CD4-positive, CD25-positive, alpha-beta regulatory T cell (primary cell): ENCODE results near the gene RILP. TPM values are rescaled to one million over a fixed set of nuclear protein-coding genes. Genes with fewer than 3 reads are reported as not detected.

ENCODE experiments used
- ATAC-seq, 2 donors: fragments of 150-1000 bp; cut with Tn5 transposase; one replicate each; pipeline ENCODE4 v1.10.0; 2021; ENCODE audit warnings: low read depth in 2 of 2, moderate number of reproducible peaks in 2 of 2, moderate library complexity in 1 of 2
- DNase-seq, 3 donors: peaks; one replicate each; pipeline versions ENCODE4 v3.0.0 to v3.0.0-alpha.2; 2012 to 2022; ENCODE audit warnings: mixed read lengths in 1 of 3
- H3K27ac ChIP-seq: one replicate; pipeline ENCODE4 v1.7.0; 2013; ENCODE audit warnings: mild to moderate bottlenecking, low read length; ENCODE audit not compliant: insufficient read depth, poor library complexity, severe bottlenecking
- H3K27me3 ChIP-seq: one replicate; pipeline ENCODE4 v1.7.0; 2013; ENCODE audit warnings: low read length; ENCODE audit not compliant: control insufficient read depth, insufficient read depth
- H3K36me3 ChIP-seq: one replicate; pipeline ENCODE4 v1.7.0; 2013; ENCODE audit warnings: mild to moderate bottlenecking, low read length, moderate library complexity; ENCODE audit not compliant: control insufficient read depth, insufficient read depth
- H3K4me1 ChIP-seq: 2 replicates; pipeline ENCODE4 v1.7.0; 2013; ENCODE audit warnings: mild to moderate bottlenecking, low read length; ENCODE audit not compliant: insufficient read depth, control insufficient read depth, poor library complexity, severe bottlenecking
- H3K4me3 ChIP-seq: one replicate; pipeline ENCODE4 v1.7.0; 2013; ENCODE audit warnings: low read depth, mild to moderate bottlenecking, low read length, moderate library complexity
- H3K9me3 ChIP-seq, 2 experiments: 1 replicate in 1 of 2; 2 replicates in 1 of 2; pipeline ENCODE4 v1.7.0; 2013; ENCODE audit warnings: low read length in 2 of 2, mild to moderate bottlenecking in 1 of 2, moderate library complexity in 1 of 2; ENCODE audit not compliant: control insufficient read depth in 2 of 2
- H3K27ac Mint-ChIP-seq, 3 donors: one replicate each; pipeline ENCODE4 v1.8.0; 2020 to 2022; ENCODE audit warnings: mild to moderate bottlenecking in 3 of 3, mixed read lengths in 3 of 3, moderate library complexity in 2 of 3
- H3K27me3 Mint-ChIP-seq: one replicate; pipeline ENCODE4 v1.8.0; 2022; ENCODE audit warnings: mild to moderate bottlenecking, mixed read lengths
- H3K36me3 Mint-ChIP-seq: one replicate; pipeline ENCODE4 v1.8.0; 2020; ENCODE audit warnings: mixed read lengths
- H3K4me1 Mint-ChIP-seq, 4 donors: one replicate each; pipeline ENCODE4 v1.8.0; 2020 to 2022; ENCODE audit warnings: mixed read lengths in 4 of 4, mild to moderate bottlenecking in 1 of 4
- H3K4me3 Mint-ChIP-seq, 4 donors: one replicate each; pipeline ENCODE4 v1.8.0; 2020 to 2022; ENCODE audit warnings: mild to moderate bottlenecking in 4 of 4, mixed read lengths in 4 of 4, moderate library complexity in 3 of 4
- H3K9me3 Mint-ChIP-seq, 7 donors: one replicate each; pipeline ENCODE4 v1.8.0; 2020 to 2022; ENCODE audit warnings: mixed read lengths in 7 of 7, mild to moderate bottlenecking in 3 of 7, moderate library complexity in 2 of 7
- polyA plus RNA-seq, 4 donors: library from polyadenylated mRNA; unstranded; fragments of 300-500 nt; fragmentation: Illumina TruSeq; gene quantifications; one replicate each; pipeline ENCODE4 v1.2.3, GENCODE V29; 2021
- total RNA-seq: library from RNA; stranded (reverse); gene quantifications from one replicate; pipeline ENCODE4 v1.2.3, GENCODE V29; 2022

Gene RILP
- total and polyA plus RNA-seq, 5 donors from 2014 or later = 1.5 to 7.6 (median 4.7) TPM

DNA sequence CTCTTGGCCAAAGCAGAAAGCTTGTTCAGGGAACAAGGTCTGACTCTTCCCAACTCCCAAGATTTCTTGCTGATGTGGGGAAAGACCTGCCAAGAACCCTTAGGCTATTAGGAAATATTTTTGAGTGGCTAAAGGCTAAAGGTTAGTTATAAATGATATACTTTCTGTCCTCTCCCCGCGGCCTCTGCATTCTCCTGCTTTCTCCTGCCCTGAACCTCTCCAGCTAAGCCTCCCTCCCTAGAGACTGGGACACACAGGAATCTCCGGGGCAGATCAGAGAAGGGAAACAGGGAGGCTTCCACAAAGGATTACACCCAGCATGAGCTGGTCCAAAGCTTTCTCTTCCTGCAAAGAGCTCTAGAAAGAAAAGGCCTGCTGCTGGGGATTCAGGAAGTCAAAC, 23.3 kb downstream of the RILP start:
- Histone ChIP-seq H3K4me1 (peaks cover 29% of the 10 kb centered on the region), H3K9me3 (no peaks in the 10 kb centered on the region), H3K27me3 (peaks cover 6% of the 10 kb centered on the region), H3K4me3 (no peak overlapping the region), H3K36me3 (no peaks in the 10 kb centered on the region), H3K27ac (no peak overlapping the region)
- Mint-ChIP-seq H3K36me3 (peaks cover 5% of the 10 kb centered on the region), H3K9me3 (no peaks in the 10 kb centered on the region), H3K4me1 (peaks cover 0 to 28% (median 12%) of the 10 kb centered on the region in 4 donors), H3K27ac (peak overlapping the region; percentile 58 to 79 (median 76)), H3K27me3 (peaks cover 16% of the 10 kb centered on the region), H3K4me3 (peak overlapping the region; percentile 59 to 94 (median 90))
- DNase-seq = no peak
- no peak for ATAC-seq

DNA sequence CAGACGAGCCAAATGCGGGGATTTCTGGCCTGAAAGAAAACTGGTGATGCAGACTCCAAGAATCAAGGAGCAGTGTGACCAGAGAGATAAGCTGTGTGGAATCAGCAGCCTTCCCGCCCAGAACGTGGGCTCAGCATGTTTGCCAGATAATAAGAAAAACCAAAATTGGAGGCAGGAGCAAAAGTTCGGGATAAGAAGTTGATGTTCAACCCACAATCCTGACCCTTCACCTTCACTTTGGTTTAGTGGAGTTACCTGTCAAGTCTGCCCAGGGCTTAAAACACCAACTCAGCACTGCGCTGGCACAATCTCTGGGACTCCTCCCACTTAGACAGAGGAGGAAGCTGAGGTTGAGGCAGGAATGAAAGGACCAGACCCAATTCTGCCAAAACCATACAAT, 24.1 kb downstream of the RILP start:
- peaks cover 16% of the 10 kb centered on the region for H3K27me3 Mint-ChIP-seq

DNA sequence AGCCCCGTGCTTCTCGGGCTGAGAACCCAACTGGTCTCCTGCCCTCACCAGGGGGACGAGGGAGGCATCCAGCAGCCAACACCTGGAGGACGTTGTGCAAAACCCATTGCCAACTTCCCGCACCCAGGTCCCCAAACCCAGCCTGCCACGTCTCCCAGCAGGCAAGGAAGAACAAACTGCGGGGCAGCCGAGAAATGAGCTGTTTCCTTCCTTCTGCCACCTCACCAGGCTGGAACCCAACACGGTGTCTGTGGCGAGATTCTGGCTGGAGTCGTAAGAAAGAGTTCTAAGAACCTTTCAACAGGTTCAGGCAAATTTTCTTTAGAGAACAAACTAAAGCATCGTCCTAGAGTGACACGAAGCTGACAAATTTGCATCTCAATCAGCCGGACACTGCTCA, 24.6 kb downstream of the RILP start:
- Mint-ChIP-seq H3K9me3 (no peaks in the 10 kb centered on the region), H3K27me3 (peaks cover 13% of the 10 kb centered on the region), H3K36me3 (peaks cover 5% of the 10 kb centered on the region), H3K27ac (no peak overlapping the region), H3K4me1 (peaks cover 0 to 25% (median 9%) of the 10 kb centered on the region in 4 donors), H3K4me3 (peak overlapping the region in 1 of 4 donors; percentile 94)
- no peak for DNase-seq
- Histone ChIP-seq H3K36me3 (no peaks in the 10 kb centered on the region), H3K9me3 (no peaks in the 10 kb centered on the region), H3K4me1 (peaks cover 29% of the 10 kb centered on the region), H3K4me3 (no peak overlapping the region), H3K27ac (no peak overlapping the region), H3K27me3 (peaks cover 6% of the 10 kb centered on the region)
- no peak for ATAC-seq

More for the DNA sequence above, 24.1 kb downstream of the RILP start:
- Histone ChIP-seq H3K27me3 (peaks cover 6% of the 10 kb centered on the region), H3K36me3 (no peaks in the 10 kb centered on the region), H3K27ac (no peak overlapping the region), H3K9me3 (no peaks in the 10 kb centered on the region), H3K4me1 (peaks cover 29% of the 10 kb centered on the region), H3K4me3 (no peak overlapping the region)
- Mint-ChIP-seq H3K4me1 (peaks cover 0 to 28% (median 12%) of the 10 kb centered on the region in 4 donors), H3K27ac (no peak overlapping the region), H3K9me3 (no peaks in the 10 kb centered on the region), H3K4me3 (peak overlapping the region in 2 of 4 donors; percentile 28 to 94), H3K36me3 (peaks cover 5% of the 10 kb centered on the region)
- no peak for ATAC-seq
- no peak for DNase-seq

DNA sequence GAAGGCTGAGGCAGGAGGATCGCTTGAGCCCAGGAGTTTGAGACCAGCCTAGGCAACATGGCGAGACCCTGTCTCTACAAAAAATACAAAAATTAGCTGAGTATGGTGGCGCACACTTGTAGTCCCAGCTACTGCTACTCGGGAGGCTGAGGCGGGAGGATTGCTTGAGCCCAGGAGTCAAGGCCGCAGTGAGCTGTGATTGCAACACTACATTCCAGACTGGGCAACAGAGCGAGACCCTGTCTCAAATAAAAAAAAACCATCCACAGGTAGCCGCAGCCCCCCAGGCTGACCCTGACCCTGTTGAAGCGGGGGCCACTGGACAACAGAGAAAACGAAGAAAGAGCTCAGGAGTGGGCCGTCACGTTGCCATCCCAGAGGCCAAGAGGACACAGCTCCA, 25.0 kb downstream of the RILP start:
- H3K4me3 Mint-ChIP-seq = peak overlapping the region in 1 of 4 donors; percentile 33
- DNase-seq (no peak), ATAC-seq (no peak)
- no peaks in the 10 kb centered on the region for H3K9me3 Mint-ChIP-seq
- H3K27me3 Mint-ChIP-seq = peaks cover 11% of the 10 kb centered on the region
- H3K36me3 ChIP-seq = no peaks in the 10 kb centered on the region
- H3K4me1 ChIP-seq = peaks cover 26% of the 10 kb centered on the region
- no peak overlapping the region for H3K27ac Mint-ChIP-seq
- H3K4me3 ChIP-seq = no peak overlapping the region
- H3K27me3 ChIP-seq = peaks cover 6% of the 10 kb centered on the region
- H3K36me3 Mint-ChIP-seq = peaks cover 5% of the 10 kb centered on the region
- peaks cover 0 to 23% (median 7%) of the 10 kb centered on the region in 4 donors for H3K4me1 Mint-ChIP-seq
- H3K27ac ChIP-seq = no peak overlapping the region
- no peaks in the 10 kb centered on the region for H3K9me3 ChIP-seq

DNA sequence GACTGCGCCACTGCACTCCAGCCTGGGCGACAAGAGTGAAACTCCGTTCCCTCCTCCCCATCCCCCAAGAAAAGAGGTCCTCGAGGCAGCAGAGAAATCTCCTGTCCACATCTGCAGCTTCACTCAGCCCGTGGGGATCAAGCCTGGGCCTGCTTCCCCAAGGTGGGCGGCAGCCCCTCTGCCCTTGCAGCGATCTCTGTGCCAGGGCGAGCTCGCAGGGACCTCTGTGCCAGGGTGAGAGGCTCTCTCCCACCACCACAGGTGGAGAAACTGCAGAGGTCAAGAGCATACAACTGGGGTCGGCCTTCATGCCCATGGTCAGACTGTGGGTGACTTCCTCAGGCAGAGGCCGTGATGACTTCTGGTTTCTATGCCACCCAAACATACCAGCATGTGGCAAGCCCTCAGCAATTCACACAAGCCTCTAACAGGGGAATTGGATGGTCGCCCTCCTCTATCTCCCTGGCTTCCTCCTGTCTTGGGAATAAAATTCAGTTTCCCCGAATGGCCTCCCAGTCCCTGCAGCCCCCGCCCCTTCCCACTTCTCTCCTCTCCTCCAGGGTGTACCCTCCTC, 26.5 kb downstream of the RILP start:
- peaks cover 5% of the 10 kb centered on the region for H3K36me3 Mint-ChIP-seq
- H3K4me3 Mint-ChIP-seq = no peak overlapping the region
- no peaks in the 10 kb centered on the region for H3K9me3 ChIP-seq
- peaks cover 6% of the 10 kb centered on the region for H3K27me3 ChIP-seq
- peaks cover 15% of the 10 kb centered on the region for H3K4me1 ChIP-seq
- ATAC-seq (no peak), DNase-seq (no peak)
- no peaks in the 10 kb centered on the region for H3K36me3 ChIP-seq
- H3K4me1 Mint-ChIP-seq = peaks cover 0 to 18% (median 4%) of the 10 kb centered on the region in 4 donors
- H3K27ac ChIP-seq = no peak overlapping the region
- H3K27ac Mint-ChIP-seq = no peak overlapping the region
- no peak overlapping the region for H3K4me3 ChIP-seq
- peaks cover 5% of the 10 kb centered on the region for H3K27me3 Mint-ChIP-seq
- H3K9me3 Mint-ChIP-seq = no peaks in the 10 kb centered on the region

DNA sequence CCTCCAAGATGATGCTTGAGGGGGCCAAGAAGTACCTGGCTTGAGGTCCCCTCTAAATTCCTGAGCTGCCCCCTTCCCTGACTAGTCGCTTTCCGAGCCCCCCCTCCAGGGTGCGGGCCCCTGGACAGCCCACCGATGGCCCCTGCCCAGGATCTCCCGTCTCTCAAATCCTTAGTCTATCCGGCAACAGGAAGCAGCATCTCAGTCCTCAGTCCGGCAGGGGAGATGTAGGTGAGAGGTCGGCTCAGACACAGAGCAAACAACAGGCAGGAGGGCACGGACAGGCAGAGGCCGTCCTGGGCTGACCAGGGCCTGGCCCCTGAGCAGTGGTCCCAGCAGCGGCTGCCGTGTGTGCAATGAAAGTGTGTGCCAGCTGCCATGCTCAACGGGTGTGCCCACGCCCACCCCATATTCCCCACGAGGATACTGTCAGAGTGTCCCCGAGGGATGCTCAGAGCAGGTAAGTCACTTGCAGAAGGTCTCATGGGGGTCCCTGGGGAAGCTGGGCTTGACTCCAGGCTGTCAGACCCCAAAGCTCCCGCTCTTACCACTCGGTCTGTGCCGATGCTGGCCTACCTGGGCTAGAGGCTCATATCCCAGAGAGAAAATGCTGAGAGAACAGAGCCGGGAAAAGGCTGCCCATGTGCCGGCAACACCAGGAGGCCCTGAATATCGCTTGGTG, 28.3 kb downstream of the RILP start:
- Mint-ChIP-seq H3K4me3 (no peak overlapping the region), H3K27ac (no peak overlapping the region), H3K36me3 (peaks cover under 1% of the 10 kb centered on the region), H3K4me1 (peaks cover 0 to 6% (median under 1%) of the 10 kb centered on the region in 4 donors), H3K27me3 (no peaks in the 10 kb centered on the region), H3K9me3 (no peaks in the 10 kb centered on the region)
- ATAC-seq (no peak), DNase-seq (no peak)
- H3K27me3 ChIP-seq = no peaks in the 10 kb centered on the region
- H3K9me3 ChIP-seq = no peaks in the 10 kb centered on the region
- no peaks in the 10 kb centered on the region for H3K4me1 ChIP-seq
- no peak overlapping the region for H3K4me3 ChIP-seq
- no peaks in the 10 kb centered on the region for H3K36me3 ChIP-seq
- no peak overlapping the region for H3K27ac ChIP-seq

DNA sequence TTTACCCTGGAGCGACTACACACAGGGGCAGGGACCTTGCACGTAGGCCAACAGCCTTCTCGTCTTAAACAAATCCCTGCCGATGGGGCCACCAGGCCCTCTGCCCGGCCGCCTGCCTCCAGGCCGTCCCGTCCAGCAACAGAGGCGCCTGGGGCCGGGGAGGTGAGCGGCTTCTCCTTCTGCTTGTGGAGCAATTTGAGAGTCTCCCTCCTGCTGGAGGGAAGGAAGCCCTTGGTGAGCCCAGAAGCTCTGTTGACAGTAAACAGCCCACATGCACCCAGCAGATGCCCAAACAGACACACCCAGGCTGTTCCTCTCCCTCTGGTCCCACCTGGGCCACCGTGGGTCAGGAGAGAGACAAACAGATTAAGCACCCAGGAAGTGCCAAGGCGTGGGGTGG, 29.2 kb downstream of the RILP start:
- H3K36me3 ChIP-seq = no peaks in the 10 kb centered on the region
- Mint-ChIP-seq H3K9me3 (no peaks in the 10 kb centered on the region), H3K4me1 (no peaks in the 10 kb centered on the region), H3K27me3 (no peaks in the 10 kb centered on the region), H3K27ac (no peak overlapping the region), H3K4me3 (no peak overlapping the region), H3K36me3 (no peaks in the 10 kb centered on the region)
- no peaks in the 10 kb centered on the region for H3K9me3 ChIP-seq
- no peaks in the 10 kb centered on the region for H3K4me1 ChIP-seq
- DNase-seq (no peak), ATAC-seq (no peak)
- H3K27ac ChIP-seq = no peak overlapping the region
- no peaks in the 10 kb centered on the region for H3K27me3 ChIP-seq
- no peak overlapping the region for H3K4me3 ChIP-seq
